Astrocyte of the spinal cord (primary cell): ENCODE results near the gene DNAH10.

Source experiments
- DNase-seq: peaks from one replicate; pipeline ENCODE4 v3.0.0; 2011; ENCODE audit warnings: low read depth, low spot score
- H3K4me3 ChIP-seq: 2 replicates; pipeline ENCODE4 v1.5.1; 2011; ENCODE audit warnings: low read depth, mild to moderate bottlenecking, low read length, moderate library complexity
- CTCF ChIP-seq: IDR thresholded peaks from 2 replicates; pipeline ENCODE4 v1.5.1; 2012; ENCODE audit warnings: low read depth, mild to moderate bottlenecking, low read length, inconsistent platforms
- in situ Hi-C: cut with HindIII; loops from 2 replicates; pipeline ENCODE4 v1.10.0; 2017; ENCODE audit warnings: low sequenced_read_pairs

DNAH10 gene

GRCh38 chr12:123948401-123948795, 186.3 kb downstream of the DNAH10 start:
- H3K4me3 ChIP-seq, result no peak overlapping the region
- TF ChIP-seq CTCF, result no peak
- in situ Hi-C loops, result no loop called here

GRCh38 chr12:123948796-123949769, 187.0 kb downstream of the DNAH10 start:
- in situ Hi-C loops, result no loop called here
- no peak overlapping the region for H3K4me3 ChIP-seq
- no peak for TF ChIP-seq CTCF
- DNase-seq, result no peak

More at GRCh38 chr12:123948401-123948795, 186.3 kb downstream of the DNAH10 start:
- DNase-seq, result no peak

- in situ Hi-C loops, result no loop called here
- TF ChIP-seq CTCF, result no peak
- DNase-seq, result no peak
- H3K4me3 ChIP-seq, result no peak overlapping the region
Measured at GRCh38 chr12:123949770-123950165, 187.7 kb downstream of the DNAH10 start.

GRCh38 chr12:123950476-123951349, 188.6 kb downstream of the DNAH10 start:
- H3K4me3 ChIP-seq, result no peak overlapping the region
- TF ChIP-seq CTCF, result no peak

GRCh38 chr12:123951467-123951866, 189.4 kb downstream of the DNAH10 start:
- no peak for TF ChIP-seq CTCF
- in situ Hi-C loops, result no loop called here

More at GRCh38 chr12:123950476-123951349, 188.6 kb downstream of the DNAH10 start:
- DNase-seq, result no peak
- in situ Hi-C loops, result no loop called here

GRCh38 chr12:123952037-123952436, 189.9 kb downstream of the DNAH10 start:
- no peak for TF ChIP-seq CTCF
- no peak overlapping the region for H3K4me3 ChIP-seq
- in situ Hi-C loops, result no loop called here
- no peak for DNase-seq

More at GRCh38 chr12:123951467-123951866, 189.4 kb downstream of the DNAH10 start:
- no peak overlapping the region for H3K4me3 ChIP-seq
- DNase-seq, result no peak
